DMS53 treated with DMSO at 0.1 percent for 48 hours (cell line): Measurements from ENCODE around the gene POLD2.

Experiments used
- DNase-seq: peaks from one replicate; lab custom pipeline; 2025; ENCODE audit not compliant: unreplicated experiment; lab: John Stamatoyannopoulos, UW

The POLD2 gene

DNA sequence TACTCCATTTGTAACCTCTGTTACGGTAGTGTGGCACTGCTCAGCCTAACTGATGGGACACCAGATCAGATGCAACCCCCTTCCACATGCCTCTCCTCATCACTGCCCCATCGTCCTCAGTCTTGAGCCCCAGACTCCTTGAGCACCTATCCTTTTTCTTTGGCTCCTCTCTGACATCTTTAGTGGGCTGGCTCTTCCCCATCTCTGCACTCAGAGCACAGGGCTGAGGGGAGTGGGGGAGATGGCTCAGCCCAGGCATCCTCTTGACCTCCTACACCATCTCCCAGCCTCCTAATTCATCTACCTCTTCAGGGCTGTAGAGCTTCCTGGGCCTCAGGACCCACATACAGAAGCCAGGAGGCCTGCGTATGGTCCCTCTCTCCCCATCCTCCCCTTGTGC lies 39.6 kb downstream of the POLD2 start:
- DNase-seq: no peak

DNA sequence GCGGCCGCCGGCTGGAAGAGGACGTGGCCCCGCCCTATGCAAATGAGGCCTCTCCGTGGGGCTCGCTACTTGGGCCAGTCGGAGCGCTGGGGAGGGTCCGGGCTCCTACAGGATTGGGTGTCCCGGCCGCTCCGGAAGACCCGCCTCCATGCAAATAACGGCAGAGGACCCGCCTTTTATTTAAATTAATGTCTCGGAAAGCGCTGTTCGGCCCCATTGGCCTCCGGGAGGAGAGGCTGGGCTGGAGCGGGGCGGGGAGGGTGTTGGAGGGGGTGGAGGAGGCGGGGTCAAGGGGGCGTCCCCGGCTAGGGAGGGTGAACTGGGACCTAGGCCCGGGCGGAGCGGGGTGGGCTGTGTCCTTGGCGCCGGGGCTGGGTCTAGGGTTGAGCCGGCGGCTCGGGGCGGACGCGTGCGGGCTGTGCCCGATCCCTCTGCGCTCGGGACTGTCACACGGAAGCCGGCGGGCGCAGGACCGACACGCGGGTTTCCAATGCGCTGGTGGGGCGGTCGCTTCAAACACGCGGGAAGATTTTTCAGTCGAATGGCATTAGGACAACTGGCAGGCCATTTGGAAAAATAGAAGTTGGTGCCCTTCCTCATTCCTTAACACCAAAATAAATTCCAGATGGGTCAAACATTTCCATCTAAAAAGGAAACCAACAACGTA lies 40.7 kb downstream of the POLD2 start:
- peak; percentile 96 for DNase-seq

DNA sequence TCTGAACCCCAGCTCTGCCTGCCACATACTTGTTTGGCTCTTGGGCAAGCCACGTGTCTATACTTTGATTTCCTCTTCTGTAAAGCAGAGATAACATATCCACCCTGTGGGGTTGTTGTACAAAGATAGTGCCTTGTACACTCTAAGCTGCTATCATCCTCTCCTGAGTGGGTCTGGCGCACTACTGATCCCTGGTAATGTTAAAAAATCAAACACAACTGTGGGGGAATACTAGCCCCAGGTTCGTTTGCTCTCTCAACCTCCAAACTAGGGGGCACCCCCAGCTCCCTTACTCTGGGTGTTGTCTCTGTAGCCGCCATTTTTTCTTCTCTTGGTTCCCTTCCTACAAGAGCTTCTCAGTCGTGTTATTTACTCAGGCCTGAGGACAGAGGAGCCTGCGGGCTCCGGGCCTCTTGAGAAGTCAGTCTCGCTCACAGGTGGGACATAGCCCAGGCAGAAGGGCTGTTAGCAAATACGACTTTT lies 42.0 kb downstream of the POLD2 start:
- no peak for DNase-seq

DNA sequence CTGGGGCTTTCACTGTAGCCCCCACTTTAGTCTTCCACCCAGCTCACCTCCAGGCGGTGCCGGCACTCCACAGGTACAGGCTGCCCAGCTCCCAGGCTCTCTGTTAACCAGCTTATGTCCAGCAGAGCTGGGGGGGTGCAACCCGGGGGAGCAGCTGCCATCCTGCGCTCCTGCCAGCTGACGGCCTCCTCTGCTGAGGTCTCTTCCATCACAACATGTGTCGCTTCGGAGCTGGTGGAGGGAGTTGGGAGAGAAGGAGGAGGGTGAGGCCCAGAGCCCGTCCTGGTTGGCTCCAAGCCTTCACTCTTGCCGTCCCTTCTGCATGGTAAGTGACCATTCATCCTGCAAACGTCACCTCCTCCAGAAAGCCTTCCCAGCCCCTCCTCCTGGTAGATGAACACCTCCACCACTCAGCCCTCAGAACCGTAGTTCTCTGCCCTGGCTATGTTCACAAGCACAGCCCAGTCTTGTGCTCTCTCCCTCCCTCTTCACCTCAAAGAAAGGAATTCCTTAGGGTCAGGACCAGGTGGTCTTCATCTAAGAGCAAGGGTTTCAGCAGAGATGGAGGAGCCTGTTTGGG lies 42.6 kb downstream of the POLD2 start:
- no peak for DNase-seq

DNA sequence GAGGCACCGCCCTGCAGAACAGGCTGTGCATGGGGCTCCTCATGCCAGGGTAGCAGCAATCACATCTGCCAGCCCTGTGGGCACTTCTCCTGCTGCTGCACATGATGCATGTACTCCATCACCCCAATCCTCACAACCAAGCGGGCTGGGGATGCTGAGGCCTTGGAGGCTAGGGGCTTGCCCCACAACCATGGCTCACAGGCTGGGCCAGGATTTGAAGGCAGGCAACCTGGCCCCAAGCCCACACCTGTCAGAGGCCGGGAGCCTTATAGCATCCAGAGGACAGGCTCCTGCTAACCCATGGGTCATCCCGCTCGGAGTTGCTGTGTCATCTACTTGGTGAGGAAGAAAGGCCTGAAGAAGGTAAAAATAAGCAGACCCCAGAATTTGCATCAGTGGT lies 43.2 kb downstream of the POLD2 start:
- no peak for DNase-seq

DNA sequence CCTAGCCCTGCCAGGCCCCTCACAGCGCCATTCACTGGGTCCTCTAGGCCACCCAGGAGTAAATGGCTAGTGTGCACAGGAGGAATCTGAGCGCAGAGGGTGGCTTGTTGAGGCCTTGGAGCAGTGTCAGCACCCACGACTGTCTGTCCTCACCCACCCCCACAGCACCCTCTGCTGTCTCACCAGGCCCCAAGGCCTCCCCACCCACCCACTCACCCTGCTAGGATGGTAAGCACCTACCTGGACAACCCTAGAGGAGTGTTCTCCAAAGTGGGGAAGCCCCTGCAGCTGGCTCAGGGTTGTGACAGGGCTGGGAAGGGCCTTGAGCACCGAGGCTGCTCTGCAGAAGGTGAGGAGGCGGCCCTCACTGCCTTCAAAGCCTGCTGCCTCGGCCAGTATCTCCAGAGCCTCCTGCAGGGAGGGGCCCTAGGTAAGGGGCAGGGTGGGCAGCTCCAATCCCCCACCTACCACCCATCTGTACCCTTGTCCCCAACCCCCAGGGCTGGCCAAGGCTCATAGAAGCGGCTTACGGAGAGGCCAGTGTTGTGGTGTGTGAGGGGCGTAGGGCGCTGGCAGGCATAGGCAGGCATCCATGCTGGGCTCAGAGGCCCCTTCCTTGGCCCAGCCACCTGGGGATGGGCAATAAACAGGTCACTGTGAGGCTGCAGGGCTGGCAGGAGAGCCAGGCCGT lies 43.9 kb downstream of the POLD2 start:
- no peak for DNase-seq

DNA sequence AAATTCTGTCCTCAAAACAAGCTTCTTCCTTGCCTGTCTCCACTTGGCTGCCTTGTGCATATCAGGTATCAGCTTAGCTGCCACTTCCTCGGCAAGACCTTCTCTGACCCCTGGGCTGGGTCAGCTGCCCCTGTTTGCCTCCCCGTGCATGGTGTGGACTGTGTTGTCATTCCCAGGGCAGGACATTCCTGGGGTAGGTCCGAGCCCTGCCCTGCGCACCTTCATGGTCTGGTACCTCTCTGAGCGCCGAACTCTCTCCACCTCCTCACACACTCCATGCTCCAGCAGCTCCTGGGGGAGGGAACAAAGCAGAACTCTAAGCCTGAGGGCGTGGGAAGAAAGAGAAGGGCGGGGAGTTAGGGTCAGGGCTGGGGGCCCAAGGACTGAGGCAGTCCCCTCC lies 44.8 kb downstream of the POLD2 start:
- DNase-seq: no peak

DNA sequence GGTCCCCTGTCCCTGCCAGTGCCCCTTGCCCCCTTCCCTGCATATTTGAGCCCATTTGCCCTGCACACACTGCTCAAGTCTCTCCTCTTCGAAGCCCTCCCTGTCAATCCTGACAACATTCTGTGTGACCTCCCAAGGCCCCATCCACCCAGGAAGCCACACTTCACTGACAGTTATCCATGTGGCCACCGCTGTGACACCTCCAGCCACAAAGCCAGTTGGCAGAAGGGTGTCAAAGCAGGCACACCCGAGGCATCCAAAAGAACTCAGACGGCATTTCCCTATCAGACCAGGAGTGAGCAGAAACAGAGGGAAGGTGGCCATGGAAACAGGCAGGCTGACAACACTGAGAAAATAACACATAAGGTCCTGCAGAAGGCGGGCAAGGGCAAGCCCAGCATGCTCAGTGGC lies 45.7 kb downstream of the POLD2 start:
- no peak for DNase-seq

DNA sequence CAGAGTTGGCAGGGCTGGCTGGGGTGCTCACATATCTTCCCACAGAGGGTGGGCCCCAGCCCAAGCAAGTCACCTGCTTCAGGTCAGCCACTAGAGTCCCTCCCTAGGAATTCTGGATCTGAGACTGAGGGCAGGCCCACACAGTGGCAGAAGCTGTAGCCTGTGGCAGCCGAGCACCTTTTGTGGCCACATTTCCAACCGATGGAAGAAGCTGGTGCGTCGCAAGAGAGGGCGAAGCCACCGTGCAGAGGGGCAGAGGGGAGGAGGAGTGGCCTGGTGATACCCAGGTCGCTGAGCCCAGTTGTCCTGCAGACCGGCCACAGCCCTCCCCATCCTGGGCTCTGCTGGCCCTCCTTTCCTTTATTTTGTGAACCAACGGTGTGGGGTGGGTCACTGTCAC lies 46.3 kb downstream of the POLD2 start:
- DNase-seq: no peak

DNA sequence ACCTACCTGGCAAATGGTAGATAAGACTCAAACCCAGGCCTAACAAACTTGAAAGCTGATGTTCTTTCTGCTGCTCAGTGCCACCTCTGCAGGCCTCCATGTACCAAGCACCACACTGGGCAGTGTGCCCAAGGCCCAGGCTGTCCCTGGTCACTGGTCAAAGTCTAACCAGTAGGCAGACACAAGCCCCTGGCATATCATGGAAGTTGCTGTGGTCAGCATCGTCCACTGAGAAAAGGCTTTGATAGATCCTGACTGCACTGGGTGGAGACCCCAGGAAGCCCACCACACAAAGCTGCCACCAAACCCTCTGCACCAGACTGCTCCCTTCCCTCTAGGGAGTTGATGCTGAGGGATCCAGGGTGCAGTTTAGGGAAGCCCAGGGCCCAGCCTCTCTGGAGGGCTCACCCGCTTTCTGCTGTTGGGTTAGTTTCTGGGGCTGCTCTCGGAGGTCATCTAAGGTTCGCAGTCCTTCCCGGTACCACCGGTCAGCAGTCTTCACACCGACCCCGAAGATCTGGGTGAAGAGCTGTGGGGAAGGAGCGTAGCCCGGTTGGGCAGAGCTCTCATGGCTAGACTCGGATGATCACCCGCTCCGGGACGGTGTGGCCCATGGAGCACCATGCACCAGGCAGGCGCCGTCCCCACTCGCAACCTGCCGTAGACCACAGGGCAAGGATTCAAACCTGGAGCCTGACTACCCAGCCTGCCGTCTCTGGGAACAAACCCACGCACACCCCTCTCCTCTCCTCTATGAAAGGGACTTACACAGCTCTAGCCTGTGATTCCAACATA lies 47.0 kb downstream of the POLD2 start:
- no peak for DNase-seq

DNA sequence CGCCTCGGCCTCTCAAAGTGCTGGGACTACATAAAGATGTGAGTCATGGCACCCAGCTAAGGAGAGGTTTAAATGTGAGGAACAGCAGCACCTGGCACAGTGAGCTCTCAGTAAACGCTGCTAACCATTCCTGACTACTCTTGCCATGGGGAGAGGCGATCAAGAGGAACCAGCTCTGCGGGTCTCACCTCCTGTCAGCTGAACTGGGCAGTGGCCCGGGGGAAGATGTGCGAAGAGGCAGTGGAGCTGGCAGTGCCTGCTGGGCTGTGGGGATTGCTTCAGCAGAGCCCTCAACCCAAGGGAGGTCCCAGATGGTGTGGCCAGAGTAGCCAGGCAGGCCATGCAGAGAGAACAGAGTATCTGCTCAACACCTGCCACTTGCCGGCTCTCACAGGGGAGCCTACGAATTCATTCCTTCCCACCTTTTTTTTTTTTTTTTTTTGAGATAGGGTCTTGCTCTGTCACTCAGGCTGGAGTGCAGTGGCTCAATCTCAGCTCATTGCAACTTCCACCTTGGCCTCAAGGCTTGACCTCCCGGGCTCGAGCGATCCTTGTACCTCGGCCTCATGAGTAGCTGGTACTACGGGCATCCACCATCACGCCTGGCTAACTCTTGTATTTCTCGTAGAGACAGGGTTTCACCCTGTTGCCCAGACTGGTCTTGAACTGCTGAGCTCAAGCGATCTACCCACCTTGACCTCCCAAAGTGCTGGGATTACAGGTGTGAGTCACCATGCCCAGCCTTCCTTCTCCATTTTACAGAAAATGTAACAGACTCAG lies 47.9 kb downstream of the POLD2 start:
- no peak for DNase-seq

DNA sequence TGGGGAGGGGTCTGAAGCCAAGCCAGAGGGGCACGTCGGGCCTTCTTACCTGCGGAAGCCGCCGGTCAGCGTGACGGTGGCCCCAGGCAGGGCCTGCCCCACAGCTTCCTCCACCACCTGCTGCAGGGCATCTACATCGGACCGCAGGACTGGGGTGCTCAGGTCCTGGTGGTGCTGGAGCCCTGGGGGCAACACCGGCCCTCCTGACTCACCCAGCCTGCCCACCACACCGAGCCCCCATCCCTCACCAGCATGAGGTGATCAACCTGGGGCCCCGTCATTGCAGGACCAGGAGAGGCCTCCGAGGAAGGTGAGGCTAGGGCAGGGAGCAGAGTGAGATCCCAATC lies 49.0 kb downstream of the POLD2 start:
- DNase-seq: no peak

DNA sequence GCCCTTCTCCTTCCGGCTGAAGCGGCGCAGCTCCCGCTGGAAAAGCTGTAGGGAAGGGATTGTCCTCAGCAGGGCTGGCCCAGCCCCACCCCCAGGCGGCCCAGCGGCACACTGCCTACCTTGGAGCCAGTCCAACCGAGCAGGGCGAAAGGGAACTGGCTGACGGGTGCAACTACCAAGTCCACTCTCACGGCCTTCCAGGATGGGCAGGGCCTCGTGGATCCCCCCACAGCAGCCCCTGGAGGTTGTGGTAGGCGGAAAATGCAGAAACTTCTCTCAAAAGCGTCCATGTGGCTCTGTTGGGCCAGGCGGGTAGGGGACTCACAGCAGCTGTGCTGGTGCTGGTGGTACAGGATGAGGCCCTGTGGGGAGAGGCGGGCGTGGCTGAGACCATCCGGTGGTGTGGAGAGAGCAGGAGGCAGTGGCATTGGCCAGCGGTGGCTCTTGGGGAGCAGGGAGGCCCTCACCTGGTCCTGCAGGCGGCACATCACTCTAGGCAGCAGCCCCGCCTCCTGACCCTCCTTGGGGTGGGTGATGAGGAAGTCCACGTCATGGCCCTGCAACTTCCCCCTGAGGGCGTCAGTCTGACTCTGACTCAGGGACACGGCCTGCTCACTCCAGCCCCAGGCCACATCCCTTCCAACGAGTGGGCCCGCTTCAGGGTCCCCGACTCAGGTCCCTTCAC lies 49.5 kb downstream of the POLD2 start:
- DNase-seq: no peak

DNA sequence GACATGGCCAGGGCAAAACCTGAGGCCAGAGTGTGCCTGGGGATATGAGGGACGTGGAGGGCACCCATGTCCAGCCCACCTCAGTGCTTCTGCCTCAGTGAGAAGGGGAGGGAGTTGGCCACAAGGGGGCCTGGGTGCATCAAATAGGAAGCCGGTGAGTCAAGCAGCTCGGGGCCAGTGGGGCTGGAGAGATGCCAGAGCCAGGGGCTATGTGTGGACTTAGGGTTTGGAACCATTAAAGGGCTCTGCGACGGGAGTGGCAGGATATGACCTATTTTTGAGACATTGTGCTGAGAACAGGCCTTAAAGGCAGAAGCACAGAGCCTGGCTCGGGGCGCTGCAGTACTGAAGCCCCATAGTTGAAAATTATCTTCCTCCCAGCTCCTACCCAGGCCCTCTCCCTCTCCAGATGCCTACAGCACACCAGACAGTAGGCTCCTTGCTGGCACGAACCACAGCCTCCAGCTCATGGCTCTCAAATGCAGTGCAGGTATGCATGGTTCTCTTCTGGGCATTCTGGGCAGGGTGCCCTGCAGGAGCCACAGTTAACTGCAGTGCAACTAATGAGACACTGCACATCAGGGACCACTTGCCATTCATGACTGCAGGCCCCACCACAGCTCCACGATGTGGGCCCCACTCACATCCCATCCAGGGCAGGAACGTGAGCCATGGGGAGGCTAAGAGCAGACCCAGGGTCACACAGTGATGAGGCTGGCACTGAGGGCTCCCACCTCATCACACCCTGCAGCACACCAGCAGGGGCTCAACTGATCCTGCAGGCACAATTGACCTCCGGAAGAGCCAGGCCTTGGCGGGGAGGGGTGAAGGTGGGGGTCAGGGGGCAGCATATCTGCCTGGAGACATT lies 50.8 kb downstream of the POLD2 start:
- DNase-seq: peak; percentile 16

DNA sequence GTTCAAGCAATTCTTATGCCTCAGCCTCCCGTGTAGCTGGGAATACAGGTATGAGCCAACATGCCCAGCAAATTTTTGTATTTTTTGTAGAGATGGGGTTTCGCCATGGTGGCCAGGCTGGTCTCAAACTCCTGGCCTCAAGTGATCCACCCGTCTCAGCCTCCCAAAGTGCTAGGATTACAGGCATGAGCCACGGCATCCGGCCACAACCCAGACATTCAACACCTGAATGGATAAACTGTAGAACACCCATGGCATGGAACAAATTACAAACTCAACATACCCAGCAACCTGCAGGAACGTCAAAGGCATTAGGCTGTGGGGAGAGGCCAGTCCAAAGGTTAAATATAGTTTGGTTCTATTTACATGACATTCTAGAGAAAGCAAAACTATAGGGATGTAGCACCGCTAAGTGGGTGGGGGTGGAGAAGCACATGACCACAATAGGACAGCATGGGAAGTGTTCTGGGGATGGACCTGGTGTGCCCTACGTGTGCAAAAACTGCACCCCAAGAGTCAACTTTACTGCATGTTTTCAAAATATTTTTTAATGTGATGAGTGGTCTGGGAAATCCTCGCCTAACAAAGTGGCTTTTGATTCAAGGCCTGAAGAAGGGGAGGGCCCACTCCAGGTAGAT lies 51.5 kb downstream of the POLD2 start:
- no peak for DNase-seq

DNA sequence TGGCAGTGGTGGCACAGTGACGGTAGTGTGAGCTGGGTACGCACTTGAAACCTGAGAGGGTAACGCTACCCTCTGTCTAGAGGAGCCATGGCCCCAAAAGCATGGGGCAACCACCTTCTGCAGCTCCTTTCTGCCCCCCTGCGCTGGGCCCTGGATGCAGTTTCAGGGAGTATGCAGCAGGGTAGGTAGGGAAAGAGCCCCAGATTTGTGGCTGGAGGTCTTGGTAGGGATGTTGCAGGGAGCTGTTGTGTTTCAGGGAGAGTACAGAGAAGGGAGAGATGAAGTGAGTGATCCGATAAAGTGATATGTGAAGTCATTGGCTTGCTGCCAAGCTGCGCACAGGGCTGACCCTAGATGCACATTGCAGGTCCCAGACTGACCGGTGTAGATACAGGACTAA lies 55.3 kb downstream of the POLD2 start:
- peak; percentile 28 for DNase-seq

DNA sequence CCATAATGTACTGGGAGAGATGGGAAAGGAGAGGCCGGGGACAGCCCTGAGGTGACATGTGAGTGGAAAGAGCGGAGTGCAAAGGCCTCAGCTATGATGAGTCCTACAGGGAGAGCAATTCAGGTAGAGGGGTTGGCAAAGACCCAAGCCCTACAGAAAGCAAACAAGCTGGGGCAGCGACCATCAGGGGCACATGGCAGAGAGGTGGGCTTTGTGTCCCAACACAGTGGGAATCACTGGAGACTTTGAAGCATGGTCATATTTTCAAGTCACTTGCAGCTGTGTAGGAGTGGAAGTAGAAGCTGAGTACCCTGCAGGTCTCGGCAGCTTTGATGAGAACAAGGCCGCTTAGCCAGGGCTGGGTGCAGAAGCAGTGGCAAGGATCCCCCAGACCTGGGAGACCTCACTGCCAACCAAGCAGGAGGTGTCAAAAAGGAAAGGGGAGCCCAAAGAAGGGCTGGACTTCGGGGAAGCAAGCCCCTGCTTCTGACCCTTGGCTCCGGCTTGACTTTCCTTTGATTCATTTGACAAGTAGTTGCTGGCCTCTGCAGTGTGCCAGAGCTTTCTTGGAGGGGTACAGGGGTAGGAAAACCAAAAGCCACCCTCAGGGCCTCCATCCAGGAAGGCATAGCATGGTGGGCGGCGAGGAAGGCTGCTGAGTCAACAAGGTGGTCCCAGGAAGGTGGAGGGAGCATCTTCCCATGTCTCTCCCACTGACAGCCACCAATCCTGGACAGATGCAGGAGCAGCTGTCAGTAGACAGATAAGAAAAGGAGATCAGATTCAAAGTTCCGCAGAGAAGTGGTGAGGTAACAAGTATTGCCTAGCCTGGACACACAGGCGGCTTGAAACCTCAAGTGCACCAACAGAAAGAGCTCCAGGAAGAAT lies 56.0 kb downstream of the POLD2 start:
- DNase-seq: peak; percentile 13

DNA sequence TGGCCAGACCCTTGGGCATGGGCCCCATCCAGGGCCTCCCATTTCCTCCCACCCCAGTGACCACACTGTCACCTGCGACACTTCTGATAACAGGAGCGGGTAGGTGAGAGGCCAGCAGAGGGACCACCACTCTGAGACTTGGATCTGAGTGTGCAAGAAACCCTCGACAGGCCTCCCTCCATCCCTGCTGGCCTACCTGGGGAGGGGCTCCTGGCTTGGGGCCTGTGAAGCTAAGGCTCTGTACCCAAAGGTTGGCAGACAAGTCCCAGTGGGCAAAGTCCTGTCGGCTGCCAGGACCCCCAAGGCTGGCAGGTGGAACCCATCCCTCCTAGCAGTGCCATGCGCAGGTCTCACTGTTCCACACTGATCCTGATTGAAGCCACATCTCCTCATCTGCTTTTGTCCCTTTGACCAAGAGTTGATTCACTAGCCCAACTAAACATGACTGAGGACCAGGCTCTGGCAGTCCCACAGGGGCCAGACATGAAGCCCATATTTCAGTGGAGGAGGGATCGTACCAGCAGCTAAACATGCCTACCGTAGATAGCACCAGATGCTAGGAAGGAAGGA lies 56.8 kb downstream of the POLD2 start:
- no peak for DNase-seq
